NCI-H2171 treated with DMSO at 0.1 percent for 48 hours (cell line): ENCODE measurements around the gene NRM.
"Not testable (repeated sequence)": the region's sequence is repeated elsewhere in the genome, so short reads cannot be mapped to it uniquely, and the experiment has no call there.

Experiments
- DNase-seq: peaks from one replicate; lab custom pipeline; 2025; lab: John Stamatoyannopoulos, UW

The NRM gene

GRCh38 chr6:30664994-30665767, 25.6 kb downstream of the NRM start:
- no peak for DNase-seq

- DNase-seq: not testable (repeated sequence)
These were observed 32.9 kb downstream of the NRM start for GRCh38 chr6:30657922-30658321.

GRCh38 chr6:30657454-30657853, 33.3 kb downstream of the NRM start:
- no peak for DNase-seq

- DNase-seq: no peak
These were observed 34.3 kb downstream of the NRM start for GRCh38 chr6:30656513-30656912.

- no peak for DNase-seq
These were observed 35.1 kb downstream of the NRM start for GRCh38 chr6:30655743-30656094.

- no peak for DNase-seq
These were observed 35.7 kb downstream of the NRM start for GRCh38 chr6:30654798-30655742.

GRCh38 chr6:30651143-30651542, 39.6 kb downstream of the NRM start:
- no peak for DNase-seq

GRCh38 chr6:30647242-30648116, 43.3 kb downstream of the NRM start:
- peak; percentile 88 for DNase-seq

GRCh38 chr6:30646450-30647241, 44.1 kb downstream of the NRM start, which contains the start of gene C6orf136:
TSS of gene C6orf136 (plus strand) at chr6:30647133. CDS start at chr6:30647232, 99 bp downstream.
- peak; percentile 90 for DNase-seq

GRCh38 chr6:30645989-30646388, 44.8 kb downstream of the NRM start:
- no peak for DNase-seq

- no peak for DNase-seq
These were observed 46.0 kb downstream of the NRM start for GRCh38 chr6:30644769-30645168.

GRCh38 chr6:30643656-30644055, 47.1 kb downstream of the NRM start:
- no peak for DNase-seq

GRCh38 chr6:30641048-30641447, 49.7 kb downstream of the NRM start:
- DNase-seq: no peak

- no peak for DNase-seq
These were observed 50.3 kb downstream of the NRM start for GRCh38 chr6:30640481-30640880.
